Panc1 (cell line): ENCODE measurements around the gene AQP7. TPM values are rescaled to one million over a fixed set of nuclear protein-coding genes. Genes with fewer than 3 reads are reported as not detected.
"Not testable (repeated sequence)": the region's sequence is repeated elsewhere in the genome, so short reads cannot be mapped to it uniquely, and the experiment has no call there.

ENCODE experiments used
- ATAC-seq: fragments of 200-7000 bp; cut with Tn5 transposase; 2 replicates; pipeline ENCODE4 v1.9.1; 2020; ENCODE audit warnings: mild to moderate bottlenecking, moderate library complexity
- Bru-seq: library from RNA; stranded (reverse); fragments of 400-500 nt; gene quantifications from one replicate; lab custom pipeline; 2021; lab: Mats Ljungman, UMichigan
- BruChase-seq, 2 experiments: library from RNA; stranded (reverse); fragments of 400-500 nt; gene quantifications; one replicate each; lab custom pipeline; 2021; lab: Mats Ljungman, UMichigan
- BruUV-seq: library from RNA; stranded (reverse); fragments of 400-500 nt; replicated peaks from 2 replicates; lab custom pipeline; 2021; lab: Mats Ljungman, UMichigan
- CTCF ChIA-PET: fragments of 300-600 bp; sonication (Branson Sonifier 250); formaldehyde crosslinking; loops from one replicate; lab custom pipeline; 2022; ENCODE audit warnings: antibody characterized with exemption; lab: Charles Lee
- POLR2A ChIA-PET: fragments of 300-600 bp; sonication (Branson Sonifier 250); formaldehyde crosslinking; loops from one replicate; lab custom pipeline; 2022; ENCODE audit warnings: antibody characterized with exemption; lab: Charles Lee
- DNase-seq: peaks from one replicate; pipeline ENCODE4 v3.0.0-alpha.2; 2010; ENCODE audit warnings: low read depth, low spot score
- H3K27ac ChIP-seq: 2 replicates; pipeline ENCODE4 v1.5.1; 2011; ENCODE audit warnings: mild to moderate bottlenecking, low read length, inconsistent platforms
- H3K27me3 ChIP-seq: fragments of 200-500 bp; sonication (Bioruptor generic); 2 replicates; pipeline ENCODE4 v1.6.0; 2014; ENCODE audit warnings: low read length, inconsistent platforms; ENCODE audit not compliant: control insufficient read depth, insufficient read depth
- H3K36me3 ChIP-seq: fragments of 200-500 bp; sonication (Bioruptor generic); 2 replicates; pipeline ENCODE4 v1.5.1; 2014; ENCODE audit warnings: inconsistent platforms, mild to moderate bottlenecking, low read length, moderate library complexity; ENCODE audit not compliant: control insufficient read depth, insufficient read depth
- H3K4me1 ChIP-seq: 2 replicates; pipeline ENCODE4 v1.5.1; 2011; ENCODE audit warnings: inconsistent platforms, mild to moderate bottlenecking, low read length, moderate library complexity; ENCODE audit not compliant: control insufficient read depth, insufficient read depth
- H3K4me3 ChIP-seq, 2 experiments: 2 replicates each; pipeline ENCODE4 v1.5.1; 2011 to 2012; ENCODE audit warnings: low read depth in 2 of 2, low read length in 2 of 2, mild to moderate bottlenecking in 2 of 2, inconsistent platforms in 1 of 2, moderate library complexity in 1 of 2
- H3K9me3 ChIP-seq: fragments of 200-500 bp; sonication (Bioruptor generic); 2 replicates; pipeline ENCODE4 v1.5.1; 2014; ENCODE audit warnings: low read depth, mild to moderate bottlenecking, inconsistent platforms, low read length, moderate library complexity; ENCODE audit not compliant: control insufficient read depth, insufficient read depth
- CTCF ChIP-seq: fragments of 450-650 bp; IDR thresholded peaks from 2 replicates; pipeline ENCODE4 v1.5.1; 2017; ENCODE audit warnings: mild to moderate bottlenecking
- POLR2AphosphoS5 ChIP-seq: IDR thresholded peaks from 2 replicates; pipeline ENCODE4 v1.6.1; 2012; ENCODE audit warnings: mild to moderate bottlenecking, low read depth, low read length, moderate library complexity
- REST ChIP-seq, 2 experiments: IDR thresholded peaks; 2 replicates each; pipeline ENCODE4 v1.6.1; 2011 to 2012; ENCODE audit warnings: low read depth in 2 of 2, control low read depth in 1 of 2, low read length in 1 of 2, mild to moderate bottlenecking in 1 of 2, moderate library complexity in 1 of 2; ENCODE audit not compliant: insufficient read depth in 1 of 2
- SIN3A ChIP-seq: IDR thresholded peaks from 2 replicates; pipeline ENCODE4 v1.6.1; 2012; ENCODE audit warnings: low read depth, mild to moderate bottlenecking, low read length, moderate library complexity, borderline replicate concordance; ENCODE audit not compliant: insufficient read depth
- TCF7L2 ChIP-seq: IDR thresholded peaks from 2 replicates; pipeline ENCODE4 v1.6.1; 2011; ENCODE audit warnings: mild to moderate bottlenecking, low read depth, low read length, inconsistent platforms
- in situ Hi-C: cut with HindIII; loops from 2 replicates; pipeline ENCODE4 v1.10.0; 2016; ENCODE audit warnings: low sequenced_read_pairs, low pct_unique_long_range_greater_than_20kb
- intact Hi-C: fragments of 100-400 bp; cut with micrococcal nuclease; formaldehyde crosslinking; loops from one replicate; pipeline ENCODE4 v1.10.0; 2022; ENCODE audit not compliant: unreplicated experiment
- long read RNA-seq: library from polyadenylated mRNA; unstranded; transcript quantifications from one replicate; pipeline ENCODE4 v2.0.0, GENCODE V29; 2021; ENCODE audit not compliant: unreplicated experiment
- polyA plus RNA-seq: library from polyadenylated mRNA; unstranded; fragments of >200 nt; gene quantifications from one replicate; pipeline ENCODE4 v1.2.1, GENCODE V29; 2012; ENCODE audit warnings: missing spikeins; ENCODE audit not compliant: insufficient read length
- total RNA-seq: library from RNA; stranded (reverse); gene quantifications from one replicate; pipeline ENCODE4 v1.2.1, GENCODE V29; 2021; ENCODE audit not compliant: unreplicated experiment

AQP7 gene
- 0.26 TPM for total RNA-seq
- polyA plus RNA-seq: not detected
- not detected for Bru-seq, nascent RNA
- percentile 8 among the genes with signal in this experiment for BruChase-seq, experiment 1, labeled RNA remaining after a 2-hour chase
- BruChase-seq, experiment 2, labeled RNA remaining after a 6-hour chase: percentile 11 among the genes with signal in this experiment
- long read RNA-seq: 0 reads

GRCh38 chr9:33402371-33402770 lies at the start of gene AQP7:
Gene AQP7 (minus strand): TSS chr9:33402568. CDS start chr9:33401262, 1,306 bp downstream.
- in situ Hi-C loops, H3K4me1 ChIP-seq, DNase-seq, H3K27ac ChIP-seq, H3K4me3 ChIP-seq, H3K9me3 ChIP-seq, H3K27me3 ChIP-seq, ATAC-seq, POLR2A ChIA-PET, BruUV-seq, H3K36me3 ChIP-seq: not testable (repeated sequence)
- intact Hi-C loops: loop anchor here (5.0 kb wide), 1 partner anchor 50 kb away; no protein-coding TSS in a partner anchor
- CTCF ChIA-PET: interaction anchor here (0.6 to 3.0 kb wide), 6 partner anchors 10 to 115 kb away, joined by 3 to 11 read pairs (median 4); no protein-coding TSS in a partner anchor

GRCh38 chr9:33450621-33451146 lies 48.3 kb upstream of the AQP7 start:
- no peak overlapping the region for H3K4me3 ChIP-seq
- DNase-seq (no peak), ATAC-seq (no peak)
- H3K36me3 ChIP-seq: no peaks in the 10 kb centered on the region
- H3K4me1 ChIP-seq: peaks cover 4% of the 10 kb centered on the region; the same call in 1 of the 2 replicates
- H3K27ac ChIP-seq: no peak overlapping the region
- H3K27me3 ChIP-seq: peaks cover 3% of the 10 kb centered on the region
- in situ Hi-C loops: no loop called here
- intact Hi-C loops: loop anchor here (5.0 kb wide), 1 partner anchor 48 kb away; the partner anchor contains the start of gene AQP7
- BruUV-seq: no TSS peak
- TF ChIP-seq POLR2AphosphoS5: no peak
- no peak for TF ChIP-seq CTCF
- no peak for TF ChIP-seq SIN3A
- TF ChIP-seq REST (IDR thresholded peaks at IDR 0.05; ENCODE audit: insufficient read depth in 1 of 2, low read depth in 2 of 2, low read length in 1 of 2): no peak
- no peak for TF ChIP-seq TCF7L2
- POLR2A ChIA-PET: no interaction called here
- no peaks in the 10 kb centered on the region for H3K9me3 ChIP-seq
- CTCF ChIA-PET: no interaction called here
